NCI-H2107 treated with DMSO at 0.1 percent for 48 hours (cell line): Measurements from ENCODE around the gene CCDC169.
"Not testable (repeated sequence)": the region's sequence is repeated elsewhere in the genome, so short reads cannot be mapped to it uniquely, and the experiment has no call there.

Experiments
- DNase-seq: peaks from one replicate; lab custom pipeline; 2025; ENCODE audit not compliant: unreplicated experiment; lab: John Stamatoyannopoulos, UW

The CCDC169 gene

GRCh38 chr13:36319793-36320192 is 22.2 kb upstream of the CCDC169 start:
- not testable (repeated sequence) for DNase-seq

GRCh38 chr13:36313047-36313969 is 15.7 kb upstream of the CCDC169 start:
- DNase-seq, result no peak

DNA sequence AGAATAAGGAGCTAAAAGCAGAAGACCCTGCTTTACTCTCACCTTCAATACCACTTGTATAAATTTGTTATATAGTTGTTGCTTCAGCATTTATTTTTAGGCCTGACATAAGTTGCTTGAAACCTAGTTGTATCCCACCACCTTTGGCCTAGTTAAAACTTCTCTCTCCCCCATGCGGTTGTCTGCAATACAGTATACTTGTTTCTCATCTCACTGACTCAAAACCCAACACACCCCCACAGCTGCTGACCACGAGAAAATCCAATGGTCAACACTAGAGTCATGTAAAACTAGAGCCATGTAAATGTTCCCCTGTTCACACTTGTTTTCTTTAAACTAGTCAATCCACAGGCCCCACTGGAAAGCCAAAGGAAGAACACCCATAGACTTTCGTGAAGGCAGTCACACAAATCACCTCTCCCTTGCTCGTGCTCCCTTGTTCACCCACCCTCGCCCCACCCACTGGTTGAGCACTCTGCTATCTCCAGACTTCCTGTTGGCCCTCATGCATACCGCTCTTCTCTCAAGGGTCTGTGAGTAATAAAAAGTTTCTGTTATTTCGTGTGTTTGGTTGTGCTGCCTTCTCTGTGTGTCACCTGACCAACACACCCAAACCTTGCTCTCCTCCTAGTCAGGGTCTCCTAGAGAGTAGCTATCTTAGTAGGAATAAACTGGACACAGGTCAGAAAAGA is 12.9 kb upstream of the CCDC169 start:
- DNase-seq, result no peak

DNA sequence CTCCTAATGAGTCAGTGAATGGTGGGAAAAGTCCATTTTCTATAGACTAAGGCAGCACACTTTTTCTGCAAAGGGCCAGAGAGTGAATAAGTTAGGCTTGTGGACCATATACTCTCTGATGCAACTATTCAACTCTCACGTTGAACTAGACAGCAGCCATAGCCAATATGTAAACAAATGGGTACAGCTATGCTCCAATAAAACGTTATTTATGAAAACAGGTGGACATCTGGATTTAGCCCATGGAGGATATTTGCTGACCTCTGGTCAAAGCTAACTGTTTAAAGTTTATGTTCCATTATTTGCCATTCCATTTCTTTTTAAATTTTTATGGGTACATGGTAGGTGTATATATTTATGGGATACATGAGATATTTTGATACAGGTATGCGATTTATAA is 4.7 kb upstream of the CCDC169 start:
- no peak for DNase-seq

- DNase-seq, result not testable (repeated sequence)
Measured at GRCh38 chr13:36299469-36299868, 1.9 kb upstream of the CCDC169 start.

- DNase-seq, result no peak
Measured at GRCh38 chr13:36298535-36299068, 988 bp upstream of the CCDC169 start.

GRCh38 chr13:36294096-36294495 is 3.5 kb downstream of the CCDC169 start:
- DNase-seq, result no peak

GRCh38 chr13:36293497-36293896 is 4.1 kb downstream of the CCDC169 start:
- DNase-seq, result no peak

DNA sequence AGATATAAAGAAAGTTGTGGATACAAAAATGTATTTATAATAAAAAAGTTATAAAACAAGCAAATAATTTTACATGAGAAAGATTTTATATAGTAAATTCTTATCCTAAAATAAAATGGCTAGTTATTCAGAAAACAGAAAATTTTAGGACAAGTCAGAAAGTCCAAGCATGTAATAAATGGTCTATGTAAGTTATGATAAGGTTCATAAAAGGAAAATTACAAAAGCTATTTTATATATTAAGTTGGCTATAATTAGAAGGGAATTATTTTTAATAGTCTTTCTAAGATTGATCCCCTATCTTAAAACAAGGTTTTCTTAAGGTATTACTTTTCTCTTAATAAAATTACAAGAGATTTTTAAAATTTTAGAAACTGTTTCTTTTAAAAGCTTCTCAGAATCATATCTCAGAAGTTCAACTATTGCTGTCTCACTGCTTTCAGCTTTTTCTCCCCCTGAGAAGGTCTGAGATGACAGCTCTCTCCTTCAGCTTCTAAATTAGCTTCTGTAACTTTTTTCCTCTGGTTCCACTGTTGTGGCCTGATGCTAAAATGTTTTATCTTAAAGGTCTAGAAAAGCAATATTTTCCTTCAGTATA is 8.7 kb downstream of the CCDC169 start:
- no peak for DNase-seq

DNA sequence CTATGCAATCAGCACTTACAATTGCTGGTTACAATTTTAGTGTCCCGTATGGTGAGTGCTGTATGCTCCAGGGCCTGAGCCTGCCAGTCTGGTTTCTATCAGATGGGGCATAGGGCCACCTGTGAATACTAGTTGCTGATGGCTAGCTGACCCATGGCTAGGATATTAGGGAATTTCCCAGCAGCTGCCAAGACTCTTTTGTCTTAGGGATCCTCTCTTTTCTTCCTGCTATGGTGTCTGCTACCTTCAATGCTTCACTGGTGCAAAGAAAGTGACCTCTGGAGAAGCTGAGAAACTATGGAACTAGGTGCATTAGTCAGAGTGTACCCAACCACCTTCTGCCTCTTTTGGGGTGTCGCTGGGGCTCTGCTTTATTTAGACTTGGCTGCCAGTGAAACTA is 11.6 kb downstream of the CCDC169 start:
- no peak for DNase-seq

DNA sequence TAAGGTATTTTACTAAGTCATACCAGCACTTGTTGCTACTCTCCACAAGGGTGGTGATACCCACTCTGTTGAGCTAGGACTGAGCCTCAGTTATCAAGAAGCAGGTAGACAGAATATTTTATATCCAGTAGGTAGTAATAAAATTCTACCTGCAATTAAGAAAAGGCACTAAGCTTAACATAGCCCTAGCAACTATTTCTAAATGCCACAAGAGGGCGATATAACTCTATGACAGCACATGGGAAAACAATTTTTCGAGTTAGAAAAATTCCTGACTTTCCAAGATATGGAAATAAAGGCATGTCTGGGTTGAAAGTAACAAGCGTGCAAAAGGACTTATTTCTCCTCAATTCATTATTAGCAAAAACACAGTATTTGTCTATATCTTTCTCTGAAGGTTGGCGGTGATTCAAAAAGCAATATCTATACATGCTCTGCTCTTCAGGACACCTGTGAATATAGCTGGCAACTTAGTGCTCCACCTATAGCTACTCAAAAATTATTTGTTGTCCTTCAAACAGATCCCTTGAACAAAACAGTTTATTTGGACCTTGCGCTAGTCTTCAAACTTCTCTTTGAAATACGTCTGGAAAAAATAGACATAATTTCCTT is 14.7 kb downstream of the CCDC169 start:
- no peak for DNase-seq

DNA sequence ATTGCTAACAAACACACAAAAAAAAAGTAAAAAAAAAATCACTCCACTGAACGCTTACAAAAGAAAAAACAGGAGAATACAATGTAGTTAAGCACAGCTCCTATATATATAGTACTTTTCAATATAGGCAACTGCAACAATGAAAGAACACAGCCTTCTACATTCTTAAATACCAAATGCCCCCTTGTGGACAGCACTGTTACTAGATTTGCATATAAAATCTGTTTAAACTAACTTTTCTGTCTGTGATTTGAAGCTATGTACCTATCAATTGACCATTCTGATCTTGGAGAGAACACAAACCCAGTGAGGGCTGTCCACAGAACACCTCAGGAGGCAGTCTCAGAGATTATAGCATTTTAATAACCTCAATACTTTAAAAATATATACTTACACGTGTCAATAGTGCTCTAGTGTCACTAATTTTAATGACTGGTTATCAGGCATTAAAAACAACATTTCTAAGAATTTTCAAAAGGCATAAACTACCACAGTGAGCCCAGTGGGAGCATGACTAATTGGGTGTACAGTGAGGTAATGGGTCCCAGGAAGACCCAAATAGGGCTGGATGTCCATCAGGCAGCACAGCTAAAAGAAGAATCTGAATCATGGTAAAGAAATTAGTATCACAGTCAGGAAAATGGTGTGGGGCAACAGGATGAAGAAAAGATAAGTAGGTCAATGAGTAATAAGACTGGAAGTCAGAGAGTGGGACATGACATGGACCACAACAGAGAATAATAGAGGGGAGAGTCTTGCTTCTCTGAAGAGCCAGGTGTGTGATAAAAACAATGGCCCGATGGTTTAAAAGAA is 22.2 kb downstream of the CCDC169 start:
- DNase-seq, result peak; percentile 26

DNA sequence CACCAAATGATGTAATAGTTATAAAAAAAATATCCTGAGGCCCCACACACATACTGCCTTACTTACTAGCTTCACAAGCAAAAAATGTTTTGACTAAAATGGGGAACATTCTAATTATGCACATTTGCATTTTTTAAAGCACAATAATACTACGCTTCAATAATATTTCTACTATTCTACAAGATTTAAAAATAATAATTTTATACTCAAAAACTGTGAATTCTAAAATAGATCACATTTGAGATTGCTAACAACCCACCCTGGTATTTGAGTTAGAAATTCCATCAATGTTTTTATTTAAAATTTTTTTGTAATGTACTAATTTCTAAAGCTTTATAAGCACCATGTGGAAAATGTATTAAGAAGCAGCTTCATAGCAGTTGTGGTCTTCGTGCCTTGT is 24.2 kb downstream of the CCDC169 start:
- DNase-seq, result no peak

GRCh38 chr13:36261976-36262375 is 35.6 kb downstream of the CCDC169 start:
- DNase-seq, result no peak

- DNase-seq, result no peak
Measured at GRCh38 chr13:36261011-36261410, 36.6 kb downstream of the CCDC169 start.

DNA sequence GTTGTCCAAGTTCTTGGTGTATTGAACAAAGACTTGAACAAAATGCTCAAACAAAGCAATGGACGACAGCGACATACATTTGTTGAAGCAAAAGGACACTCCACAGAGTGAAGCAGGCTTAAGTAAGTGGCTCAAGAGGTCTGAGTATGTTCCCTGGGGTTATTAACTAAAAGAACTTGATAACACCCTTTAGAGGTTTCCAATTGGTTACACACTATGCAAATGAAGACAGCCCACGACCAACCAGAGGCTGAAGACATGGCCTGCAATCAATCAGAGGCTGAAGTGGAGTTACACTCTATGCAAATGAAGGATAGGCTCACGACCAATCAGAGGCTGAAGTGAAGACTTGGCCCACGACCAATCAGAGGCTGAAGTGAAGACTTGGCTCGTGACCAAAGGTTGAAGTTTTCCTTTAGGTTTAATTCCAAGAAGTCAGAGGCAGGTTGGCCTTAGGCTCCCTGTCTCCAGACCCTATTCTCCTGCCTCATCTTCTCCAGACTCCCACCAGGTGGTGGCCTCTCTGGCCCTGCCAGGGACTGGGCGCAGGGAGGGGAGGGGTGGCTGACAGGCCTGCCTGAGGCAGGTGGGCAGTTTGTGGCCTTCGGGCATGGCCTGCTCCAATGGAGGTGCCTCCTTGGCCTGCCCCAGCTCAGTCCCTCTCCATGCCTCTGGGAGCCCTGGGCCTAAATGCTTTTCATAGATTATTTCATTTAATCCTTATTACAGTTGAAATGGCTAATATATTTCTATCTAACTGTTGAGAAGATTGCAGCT is 38.1 kb downstream of the CCDC169 start:
- no peak for DNase-seq

- DNase-seq, result no peak
Measured at GRCh38 chr13:36258831-36259230, 38.8 kb downstream of the CCDC169 start.

- no peak for DNase-seq
Measured at GRCh38 chr13:36251526-36251925, 46.1 kb downstream of the CCDC169 start.

DNA sequence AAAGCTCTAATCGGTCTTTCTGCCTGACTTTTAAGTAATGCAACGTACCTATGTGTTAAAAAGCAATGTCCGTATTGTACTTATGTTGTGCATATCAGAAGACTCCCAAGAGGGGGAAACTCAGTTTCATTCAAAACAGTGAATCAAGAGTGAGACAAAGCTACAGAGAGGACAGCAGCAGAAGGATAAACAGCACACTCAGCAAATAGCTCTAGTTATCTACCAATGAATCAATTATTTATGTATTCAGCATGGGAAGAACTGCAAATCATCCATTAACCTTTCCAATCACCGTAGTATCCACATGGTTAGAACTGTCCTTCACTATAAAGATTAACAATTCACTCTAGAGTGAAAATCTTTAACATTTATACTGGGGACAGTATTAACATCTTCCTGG is 46.6 kb downstream of the CCDC169 start:
- no peak for DNase-seq

DNA sequence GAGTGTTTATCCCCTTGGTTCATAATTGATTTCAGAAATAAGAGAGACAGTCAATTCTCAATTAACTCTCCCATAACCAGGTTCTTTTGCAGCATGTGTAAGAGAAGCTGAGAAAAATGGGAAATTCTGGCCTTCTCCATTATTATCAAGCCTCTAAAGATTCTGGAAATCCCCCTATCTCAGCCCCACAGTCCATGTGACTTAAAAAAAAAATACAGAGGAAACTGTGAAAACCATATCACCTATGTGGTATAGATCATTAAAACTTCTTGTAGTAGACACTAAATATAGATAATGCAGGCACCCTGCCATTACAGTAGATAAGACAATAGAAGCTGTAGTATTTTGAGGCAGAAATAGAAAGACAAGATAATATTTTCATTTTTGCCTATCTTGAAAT is 48.9 kb downstream of the CCDC169 start:
- DNase-seq, result no peak
